GM19452 (cell line): Measurements from ENCODE around the gene TMA7.
A peak's percentile ranks its signal among the peaks of the same experiment; 100 is the strongest.
"Not testable (repeated sequence)": the region's sequence is repeated elsewhere in the genome, so short reads cannot be mapped to it uniquely, and the experiment has no call there.

ENCODE experiments used
- ATAC-seq: cut with Tn5 transposase; IDR thresholded peaks from one replicate; pipeline ENCODE4 v1.9.1; 2021; ENCODE audit not compliant: unreplicated experiment

The TMA7 gene

DNA sequence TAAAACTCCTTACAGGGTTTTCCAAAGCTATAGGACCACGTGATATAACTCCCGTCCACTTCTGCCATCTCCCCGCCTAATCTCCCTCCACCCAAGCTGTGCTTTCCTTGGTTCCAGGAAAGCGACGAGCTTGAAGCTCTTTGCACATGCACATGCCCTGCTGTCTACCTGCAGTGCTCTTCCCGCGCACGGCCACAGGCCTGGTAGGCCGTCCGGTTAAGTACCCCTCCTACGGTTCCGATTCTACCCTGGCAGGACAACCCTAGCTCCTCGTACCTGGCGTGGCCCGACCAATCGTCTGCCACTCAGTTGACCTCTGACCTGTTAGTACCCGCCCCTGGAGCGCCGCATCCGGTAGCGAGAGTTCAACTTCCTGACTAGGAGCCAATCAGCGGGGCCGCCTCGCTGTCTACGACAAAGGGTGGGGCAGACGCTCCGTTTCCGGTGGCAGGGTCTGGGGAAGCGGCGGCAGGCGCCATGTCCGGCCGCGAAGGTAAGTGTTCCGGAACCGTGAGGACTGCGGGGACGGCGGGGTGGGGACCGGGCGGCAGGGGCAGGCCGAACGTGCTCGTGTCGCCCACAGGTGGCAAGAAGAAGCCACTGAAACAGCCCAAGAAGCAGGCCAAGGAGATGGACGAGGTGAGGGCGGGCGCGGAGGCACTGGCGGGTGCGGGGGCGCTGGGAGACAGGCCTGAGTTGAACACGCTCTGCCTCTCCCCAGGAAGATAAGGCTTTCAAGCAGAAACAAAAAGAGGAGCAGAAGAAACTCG is at the start of gene TMA7, which contains the start of gene CCDC51:
TSS of gene TMA7 (plus strand) at position 438 of the 770 bp plus-strand sequence. CDS start at position 478, 40 bp downstream.
TSS of gene CCDC51 (minus strand) at position 300 of the 770 bp plus-strand sequence. CDS start 4,991 bp downstream, outside the sequence.
- ATAC-seq = peak; percentile 94

GRCh38 chr3:48394391-48394790 is 45.7 kb upstream of the TMA7 start:
- no peak for ATAC-seq

GRCh38 chr3:48395714-48396113 is 44.3 kb upstream of the TMA7 start:
- no peak for ATAC-seq

- ATAC-seq = no peak
Measured at GRCh38 chr3:48397767-48398681, 42.0 kb upstream of the TMA7 start.

- no peak for ATAC-seq
Measured at GRCh38 chr3:48398701-48399386, 41.2 kb upstream of the TMA7 start.

GRCh38 chr3:48399387-48400172 is 40.5 kb upstream of the TMA7 start:
- no peak for ATAC-seq

DNA sequence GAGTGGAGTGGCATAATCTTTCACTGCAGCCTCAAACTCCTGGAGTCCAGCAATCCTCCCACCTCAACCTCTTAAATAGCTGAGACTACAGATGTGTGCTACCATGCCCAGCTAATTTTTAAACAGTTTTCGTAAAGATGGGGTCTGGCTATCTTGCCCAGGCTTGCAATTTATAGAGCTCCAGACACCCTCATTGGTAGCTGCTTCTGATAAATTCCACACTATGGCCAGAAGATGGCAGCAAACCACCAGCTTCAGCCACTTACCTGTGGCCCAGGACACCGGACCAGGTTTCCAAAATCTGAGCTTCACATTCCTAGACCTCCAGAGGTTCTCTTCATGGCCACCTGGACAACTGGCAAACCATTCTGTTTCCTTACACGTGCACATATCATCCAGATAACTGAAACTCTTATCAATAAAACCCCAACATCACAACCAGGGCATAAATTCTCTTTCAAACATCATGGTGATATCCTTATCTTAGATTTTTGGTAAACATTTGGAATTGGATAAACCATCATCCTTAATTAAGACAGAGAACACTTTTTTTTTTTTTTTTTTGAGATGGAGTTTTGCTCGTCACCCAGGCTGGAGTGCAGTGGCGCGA is 39.1 kb upstream of the TMA7 start:
- ATAC-seq = no peak

- ATAC-seq = not testable (repeated sequence)
Measured at GRCh38 chr3:48401434-48401901, 38.6 kb upstream of the TMA7 start.

DNA sequence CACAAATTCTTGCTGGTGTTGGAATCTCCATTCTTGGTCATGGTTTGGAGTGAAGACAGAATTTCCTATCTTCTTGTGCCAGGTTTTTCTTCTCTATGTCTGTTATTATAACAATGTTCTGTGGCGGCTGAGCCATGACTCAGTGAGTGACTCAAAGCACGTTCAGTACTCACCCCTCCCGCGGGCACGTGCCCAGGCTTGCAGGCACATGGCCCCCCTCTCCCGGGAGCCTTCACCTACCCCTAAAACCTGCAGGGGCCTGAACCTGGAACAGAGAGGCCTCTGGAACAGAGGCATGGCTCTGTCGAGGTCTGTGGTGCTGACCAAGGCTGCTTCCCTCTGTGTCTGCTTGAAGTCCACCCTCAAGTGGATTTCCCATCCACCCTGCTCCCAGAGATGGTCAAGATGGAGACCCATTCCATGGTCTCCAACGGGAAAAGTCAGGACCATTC is 37.8 kb upstream of the TMA7 start:
- no peak for ATAC-seq

GRCh38 chr3:48402907-48403306 is 37.1 kb upstream of the TMA7 start:
- ATAC-seq = no peak

GRCh38 chr3:48403533-48404439 is 36.3 kb upstream of the TMA7 start:
- ATAC-seq = no peak

- ATAC-seq = no peak
Measured at GRCh38 chr3:48404440-48405342, 35.4 kb upstream of the TMA7 start.

- ATAC-seq = no peak
Measured at GRCh38 chr3:48405343-48405881, 34.6 kb upstream of the TMA7 start.

DNA sequence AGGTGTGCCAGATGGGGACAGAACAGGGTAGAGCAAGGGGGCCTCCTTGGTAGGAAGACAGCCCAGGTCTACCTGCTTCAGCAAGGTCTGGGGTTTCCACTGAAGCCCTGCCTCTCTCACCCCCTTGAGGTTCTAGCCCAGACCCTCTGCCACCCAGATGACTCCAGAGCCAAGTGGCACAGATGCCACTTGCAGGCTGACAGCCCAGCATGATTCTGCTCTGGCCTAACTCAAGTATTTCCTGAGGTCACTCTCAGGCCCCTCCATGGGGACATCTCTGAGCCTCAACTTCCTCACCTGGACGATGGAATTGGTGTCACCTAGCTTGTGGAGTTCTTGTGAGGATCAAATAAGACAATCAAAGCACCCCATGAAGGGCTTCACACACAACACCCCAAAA is 34.1 kb upstream of the TMA7 start:
- ATAC-seq = no peak

DNA sequence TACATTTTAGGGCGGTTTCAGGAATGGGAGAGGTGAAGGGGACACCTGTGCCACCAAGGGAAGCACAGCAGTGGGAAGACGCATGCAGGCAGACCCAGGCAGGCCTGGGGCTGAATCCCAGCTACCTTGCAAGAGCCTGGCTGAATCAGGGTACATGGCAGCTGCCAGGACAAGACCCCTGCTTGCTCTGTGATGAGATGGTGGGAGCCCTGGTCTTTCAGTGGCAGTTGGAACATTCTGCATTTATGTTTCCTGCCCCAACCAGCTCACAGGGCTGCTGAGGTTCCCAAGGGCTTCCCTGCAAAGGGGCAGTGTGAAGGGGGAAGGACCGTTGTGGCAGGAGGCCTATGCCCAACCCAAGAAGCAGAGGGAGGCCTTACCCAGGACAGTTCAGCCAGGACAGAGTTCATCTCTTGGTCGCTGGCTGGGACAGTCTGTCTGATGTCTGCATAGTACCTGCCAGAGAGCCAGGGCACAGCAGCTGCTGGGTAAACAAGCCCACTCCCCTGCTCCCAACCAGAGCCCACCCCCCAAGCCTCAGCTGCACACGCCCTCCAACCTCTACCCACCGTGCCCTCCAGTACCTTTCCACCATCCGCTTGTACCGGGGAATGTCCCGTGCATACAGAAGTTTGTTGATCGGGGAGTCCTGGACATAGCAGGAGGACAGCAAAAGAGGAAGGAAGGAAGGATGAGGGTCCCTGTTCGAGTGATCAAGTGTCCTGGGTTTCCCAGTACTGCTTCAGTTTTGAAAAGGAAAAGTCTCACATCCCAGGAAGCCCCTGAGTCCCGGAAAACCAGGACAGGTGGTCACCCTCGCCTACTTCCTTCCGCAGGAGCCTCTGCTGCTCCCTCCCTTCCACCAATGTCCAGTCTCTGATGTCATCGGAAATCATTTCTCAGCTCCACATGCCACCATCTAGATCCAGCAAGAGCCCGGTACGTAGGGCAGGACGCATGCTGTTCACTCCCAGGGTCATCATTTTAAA is 33.3 kb upstream of the TMA7 start:
- no peak for ATAC-seq

DNA sequence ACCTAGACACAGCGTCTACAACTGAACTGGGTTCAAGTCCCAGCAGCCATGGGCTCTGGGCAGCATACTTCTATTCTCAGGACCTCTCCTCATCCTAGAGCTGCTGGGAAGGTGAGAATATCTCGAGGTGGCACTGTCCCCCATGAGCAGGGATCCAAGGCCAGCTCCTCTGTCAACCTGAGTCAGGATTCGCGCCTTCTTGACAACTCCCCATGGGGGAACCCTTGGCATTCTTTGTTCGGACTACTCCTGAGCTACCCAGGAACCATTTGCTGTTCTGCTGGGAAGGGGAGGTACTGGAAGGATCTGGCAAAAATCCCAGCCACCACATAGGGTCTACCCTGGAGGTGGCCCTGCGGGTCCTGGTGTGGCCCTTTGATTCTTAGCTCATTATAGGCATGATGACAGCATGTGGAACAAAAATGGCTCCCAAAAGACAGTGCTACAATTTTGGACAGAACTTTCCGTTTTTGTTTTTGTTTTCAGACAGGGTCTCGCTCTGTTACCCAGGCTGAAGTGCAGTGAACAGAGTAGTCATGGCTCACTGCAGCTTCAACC is 32.4 kb upstream of the TMA7 start:
- ATAC-seq = no peak
